ENCODE data around the gene HSD11B2.

Gene HSD11B2

DNA sequence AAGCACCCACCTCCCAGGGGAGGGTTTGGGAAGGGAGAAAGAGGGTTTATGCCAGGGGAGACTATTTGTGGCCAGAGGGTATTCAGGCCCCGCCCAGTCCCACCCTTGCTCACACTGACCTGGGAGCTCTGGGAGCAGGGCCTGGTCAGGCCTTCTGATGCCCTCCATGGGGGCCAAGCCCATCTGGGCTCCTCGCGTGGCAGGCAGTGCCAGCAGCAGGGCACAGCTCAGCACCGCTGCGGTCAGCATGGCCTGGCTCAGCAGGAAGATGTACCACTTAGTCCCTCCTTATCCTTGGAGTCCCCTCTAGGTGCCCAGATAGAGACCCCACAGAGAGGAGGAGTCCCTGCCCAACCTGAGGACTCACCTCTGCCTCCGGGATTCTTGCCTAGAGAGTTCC lies 52.2 kb downstream of the HSD11B2 start, which contains the start of gene AGRP:
Gene AGRP (minus strand): TSS at position 398 of the 400 bp plus-strand sequence. CDS start 149 bp downstream, at position 249.
- no peak for DNase-seq

DNA sequence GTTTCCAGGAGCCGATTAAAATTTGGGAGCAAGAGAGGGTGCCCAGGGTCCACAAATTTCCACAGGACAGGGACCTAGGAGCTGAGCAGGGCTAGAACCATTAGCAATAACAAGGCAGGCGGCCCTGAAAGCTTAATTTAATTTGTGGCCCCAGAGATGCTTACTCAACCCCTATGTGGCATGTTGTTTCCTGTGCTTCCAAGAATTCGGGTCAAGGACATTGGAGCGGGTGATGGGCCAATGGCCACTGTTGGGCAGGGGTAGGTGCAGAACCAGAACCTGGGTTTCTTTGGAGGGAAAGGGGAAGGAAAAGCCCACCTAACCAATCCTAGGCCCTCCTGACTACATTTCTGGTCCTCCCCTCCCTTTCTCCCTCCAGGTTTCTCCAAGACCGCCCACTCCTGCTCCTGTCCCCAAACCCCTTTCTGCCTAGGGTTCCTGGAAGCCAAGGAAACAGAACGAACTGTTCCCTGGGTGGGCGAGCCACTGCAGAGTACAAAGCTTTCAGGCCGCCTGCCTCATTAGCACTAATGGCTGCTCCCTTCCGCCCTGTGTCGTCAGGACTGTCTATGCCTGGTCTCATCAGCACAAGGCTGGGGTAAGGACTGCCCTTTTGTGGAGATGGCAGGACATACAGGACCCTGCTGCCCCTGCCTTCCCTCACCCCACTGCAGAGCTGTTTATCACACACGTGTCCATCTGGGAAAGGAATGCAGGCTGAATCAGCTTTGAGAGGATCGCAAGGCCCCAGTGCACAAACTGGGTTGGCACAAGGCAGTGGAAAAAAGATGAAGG lies 53.0 kb downstream of the HSD11B2 start:
- no peak for DNase-seq

DNA sequence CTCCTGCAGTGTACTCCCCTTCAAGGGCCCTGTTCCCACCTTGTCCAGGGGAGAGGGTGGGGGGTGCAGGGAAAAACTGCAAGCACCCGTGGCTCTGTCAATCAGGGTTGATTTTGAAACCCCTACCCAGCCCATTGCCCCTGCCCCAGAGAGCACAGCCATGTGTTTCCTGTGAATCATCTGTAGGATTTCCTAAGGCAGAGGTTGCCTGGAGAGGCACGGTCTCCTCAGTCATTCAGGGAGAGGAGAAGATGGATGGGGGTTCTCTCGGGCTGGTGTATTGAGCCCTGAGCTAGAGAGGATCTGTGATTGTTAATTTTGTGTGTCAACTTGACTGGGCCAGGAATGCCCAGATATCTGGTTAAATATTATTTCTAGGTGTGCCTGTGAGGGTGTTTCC lies 55.9 kb downstream of the HSD11B2 start:
- DNase-seq = no peak

Measured in activated CD4-positive, CD25-positive, alpha-beta regulatory T cell (primary cell).